Lung (tissue), 16 donors: Measurements from ENCODE around the gene CFAP99. TPM values are rescaled to one million over a fixed set of nuclear protein-coding genes. Genes with fewer than 3 reads are reported as not detected.
A peak's percentile ranks its signal among the peaks of the same experiment; 100 is the strongest.

Source experiments
- ATAC-seq: fragments of 200-7000 bp; cut with Tn5 transposase; one replicate; pipeline ENCODE4 v1.9.1; 2020; ENCODE audit warnings: moderate number of reproducible peaks; ENCODE audit not compliant: insufficient read depth, low FRiP score
- DNase-seq, 3 donors: peaks; one replicate each; pipeline ENCODE4 v3.0.0-alpha.2; 2013 to 2017
- H3K27ac ChIP-seq, 2 donors: one replicate each; pipeline ENCODE4 v1.5.1; 2013; ENCODE audit warnings: mild to moderate bottlenecking in 2 of 2, moderate library complexity in 2 of 2, control low read depth in 1 of 2, inconsistent platforms in 1 of 2, low read depth in 1 of 2, low read length in 1 of 2
- H3K27me3 ChIP-seq, 3 donors: one replicate each; pipeline ENCODE4 v1.5.1; 2013; ENCODE audit warnings: low read length in 2 of 3; ENCODE audit not compliant: control insufficient read depth in 3 of 3, insufficient read depth in 3 of 3
- H3K36me3 ChIP-seq, 4 donors: one replicate each; pipeline ENCODE4 v1.5.1; 2013; ENCODE audit warnings: low read length in 4 of 4, mild to moderate bottlenecking in 1 of 4, moderate library complexity in 1 of 4; ENCODE audit not compliant: control insufficient read depth in 4 of 4, insufficient read depth in 4 of 4
- H3K4me1 ChIP-seq, 5 donors: one replicate each; pipeline ENCODE4 v1.5.1; 2013; ENCODE audit warnings: low read length in 5 of 5, mild to moderate bottlenecking in 2 of 5, moderate library complexity in 1 of 5; ENCODE audit not compliant: control insufficient read depth in 5 of 5, insufficient read depth in 5 of 5
- H3K4me3 ChIP-seq: one replicate; pipeline ENCODE4 v1.5.1; 2013; ENCODE audit warnings: mild to moderate bottlenecking, control low read depth, moderate library complexity
- H3K9ac ChIP-seq, 2 donors: one replicate each; pipeline ENCODE4 v1.5.1; 2013; ENCODE audit warnings: low read length in 2 of 2, control low read depth in 1 of 2; ENCODE audit not compliant: insufficient read depth in 1 of 2
- H3K9me3 ChIP-seq, 4 donors: one replicate each; pipeline ENCODE4 v1.5.1; 2013; ENCODE audit warnings: low read length in 3 of 4, mild to moderate bottlenecking in 1 of 4, moderate library complexity in 1 of 4; ENCODE audit not compliant: control insufficient read depth in 4 of 4, insufficient read depth in 3 of 4
- CTCF ChIP-seq: IDR thresholded peaks from 2 replicates; pipeline ENCODE4 v1.5.1; 2012; ENCODE audit warnings: mild to moderate bottlenecking; ENCODE audit errors: control extremely low read depth, extremely low read depth
- WGBS, 2 donors: extraction: QIAGEN DNeasy Blood & Tissue Kit; methylation state at CpG; one replicate each; pipeline ENCODE4 v1.1.7; 2013; 5-methylcytosine and 5-hydroxymethylcytosine counted together
- long read RNA-seq, 5 donors: transcript quantifications; one replicate each; lab custom pipeline, GENCODE V29; 2026
- polyA plus RNA-seq, 2 donors: library from polyadenylated mRNA; stranded (reverse); fragments of 200-250 nt; gene quantifications; one replicate each; pipeline ENCODE4 v1.2.1, GENCODE V29; 2013
- total RNA-seq, 2 donors: library from RNA; depleted of rRNA in 1 of 2; stranded (reverse); fragments of >200 nt in 1 of 2; gene quantifications; one replicate each; pipeline ENCODE4 v1.2.1, GENCODE V29; 2014 to 2021
- donor health status: control.
- donor health status: control.
- donor health status: Bipolar disorder and iron deficiency.
- donor health status: healthy.
- donor health status: DM: yes; HTN: yes; CAD: no.

The CFAP99 gene
- total RNA-seq (10 to 100 TPM in 1 of 2 donors, 1 to 10 TPM in 1; 2.6 to 12.1 TPM), polyA plus RNA-seq (1 to 10 TPM; 2.1 TPM)
- long read RNA-seq, donor 1, result 0 reads
- long read RNA-seq, donor 2, result 0 reads
- long read RNA-seq, donor 3, result 0 reads
- long read RNA-seq, donor 4, result 0 reads
- long read RNA-seq, donor 5, result 0 reads

GRCh38 chr4:2418650-2419571, at the start of gene CFAP99:
Gene CFAP99 (plus strand): TSS chr4:2418955.
- H3K9me3 ChIP-seq, result peaks cover 0 to 2% (median 0%) of the 10 kb centered on the region in 4 donors
- 1% methylated on average over 77 to 94 of the region's 94 CpGs for WGBS, 2 donors
- H3K27me3 ChIP-seq, result peaks cover 0 to 65% (median 60%) of the 10 kb centered on the region in 3 donors
- peak; percentile 93 to 97 (median 95) for DNase-seq
- TF ChIP-seq CTCF, result peak; percentile 3
- peak within 1 kb of the TSS; percentile 74 for H3K4me3 ChIP-seq
- peaks cover 0 to 18% (median 0%) of the 10 kb centered on the region in 5 donors for H3K4me1 ChIP-seq
- peak within 1 kb of the TSS in 1 of 2 donors; percentile 35 for H3K9ac ChIP-seq
- peak within 1 kb of the TSS in 1 of 2 donors; percentile 54 for H3K27ac ChIP-seq
- peak; percentile 97 for ATAC-seq
- no peaks in the 10 kb centered on the region for H3K36me3 ChIP-seq

GRCh38 chr4:2370597-2371320, 48.0 kb upstream of the CFAP99 start:
- Histone ChIP-seq H3K27ac (no peak overlapping the region), H3K27me3 (peaks cover 0 to 9% (median 0%) of the 10 kb centered on the region in 3 donors), H3K9ac (no peak overlapping the region), H3K36me3 (no peaks in the 10 kb centered on the region), H3K9me3 (peaks cover 0 to 4% (median 0%) of the 10 kb centered on the region in 4 donors), H3K4me1 (no peaks in the 10 kb centered on the region), H3K4me3 (no peak overlapping the region)
- 89% methylated on average over 26 of the region's 26 CpGs for WGBS, 2 donors
- DNase-seq (no peak), ATAC-seq (no peak)
- no peak for TF ChIP-seq CTCF

GRCh38 chr4:2371765-2372487, 46.8 kb upstream of the CFAP99 start:
- Histone ChIP-seq H3K36me3 (no peaks in the 10 kb centered on the region), H3K27ac (no peak overlapping the region), H3K4me1 (no peaks in the 10 kb centered on the region), H3K9me3 (peaks cover 0 to 4% (median 0%) of the 10 kb centered on the region in 4 donors), H3K27me3 (peaks cover 0 to 6% (median 0%) of the 10 kb centered on the region in 3 donors), H3K9ac (no peak overlapping the region), H3K4me3 (no peak overlapping the region)
- ATAC-seq, result no peak
- WGBS, 2 donors, result 82 to 85% methylated on average over 27 of the region's 27 CpGs
- no peak for TF ChIP-seq CTCF
- no peak for DNase-seq
